GM18907 (cell line): ENCODE data around the gene ATXN7.
A peak's percentile ranks its signal among the peaks of the same experiment; 100 is the strongest.

ENCODE experiments used
- ATAC-seq: cut with Tn5 transposase; IDR thresholded peaks from one replicate; pipeline ENCODE4 v1.9.1; 2021; ENCODE audit warnings: mild to moderate bottlenecking, moderate library complexity; ENCODE audit not compliant: unreplicated experiment

The ATXN7 gene

GRCh38 chr3:63980019-63980418 is 116.4 kb downstream of the ATXN7 start:
- no peak for ATAC-seq

- ATAC-seq: no peak
These were observed 117.3 kb downstream of the ATXN7 start for GRCh38 chr3:63980830-63981498.

GRCh38 chr3:63981980-63982379 is 118.3 kb downstream of the ATXN7 start:
- ATAC-seq: peak; percentile 53

DNA sequence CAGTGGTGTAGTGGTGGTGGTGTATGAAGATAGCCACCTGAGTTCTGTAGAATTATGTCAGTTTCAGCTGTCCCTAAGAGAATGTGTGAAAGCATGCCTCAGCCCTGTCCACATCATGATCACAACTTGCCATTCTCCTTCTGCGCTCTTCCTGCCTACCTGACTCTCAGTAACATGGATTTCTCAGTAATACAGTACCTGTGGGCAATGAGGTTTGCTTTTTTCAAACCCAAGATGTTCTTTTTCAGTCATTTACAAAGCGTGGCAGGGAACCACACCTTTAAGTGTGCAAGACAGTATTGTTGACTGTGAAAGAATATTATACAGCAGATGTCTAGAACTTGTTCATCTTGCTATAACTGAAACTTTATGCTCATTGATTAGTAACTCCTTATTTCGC is 120.7 kb downstream of the ATXN7 start:
- ATAC-seq: no peak

- ATAC-seq: no peak
These were observed 122.5 kb downstream of the ATXN7 start for GRCh38 chr3:63986146-63986545.

- ATAC-seq: no peak
These were observed 123.2 kb downstream of the ATXN7 start for GRCh38 chr3:63986831-63987230.

GRCh38 chr3:63988943-63989342 is 125.3 kb downstream of the ATXN7 start:
- no peak for ATAC-seq

DNA sequence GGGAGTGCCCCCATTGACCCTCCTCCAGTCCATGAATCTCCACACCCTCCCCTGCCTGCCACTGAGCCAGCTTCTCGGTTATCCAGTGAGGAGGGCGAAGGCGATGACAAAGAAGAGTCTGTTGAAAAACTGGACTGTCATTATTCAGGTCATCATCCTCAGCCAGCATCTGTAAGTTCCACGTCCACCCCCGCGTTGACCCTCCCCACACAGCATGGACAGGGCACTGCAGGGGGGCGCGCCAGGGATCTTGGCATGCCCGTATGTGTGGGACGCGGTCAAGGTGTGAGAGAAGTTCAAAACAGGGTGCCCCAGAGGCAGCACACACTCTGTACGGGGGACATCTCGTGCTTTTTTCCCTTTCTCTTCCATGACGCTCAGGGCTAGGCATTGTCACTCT is 126.5 kb downstream of the ATXN7 start:
- ATAC-seq: no peak

- ATAC-seq: no peak
These were observed 127.1 kb downstream of the ATXN7 start for GRCh38 chr3:63990733-63991132.

DNA sequence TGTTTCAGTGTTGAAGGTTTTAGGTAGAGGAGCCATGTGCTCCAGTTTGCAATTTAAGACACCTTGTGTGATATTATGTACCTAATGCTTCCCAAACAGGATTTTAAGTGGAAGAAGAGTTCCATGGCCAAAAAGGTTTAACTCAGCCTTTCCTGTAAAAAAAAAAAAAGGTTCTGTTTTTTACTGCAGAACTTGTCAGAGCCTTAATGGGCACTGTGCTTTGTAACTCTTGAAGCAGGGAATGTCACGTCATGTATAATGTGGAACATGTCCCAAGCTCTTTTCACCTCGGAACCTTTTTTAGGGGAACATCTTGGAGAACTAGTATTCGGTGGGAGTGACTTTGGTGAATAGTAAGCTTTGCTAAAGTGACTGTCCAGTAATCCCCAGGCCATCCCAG is 128.0 kb downstream of the ATXN7 start:
- no peak for ATAC-seq

- ATAC-seq: no peak
These were observed 129.0 kb downstream of the ATXN7 start for GRCh38 chr3:63992516-63993209.

- ATAC-seq: peak; percentile 88
These were observed 130.0 kb downstream of the ATXN7 start for GRCh38 chr3:63993653-63994079.

DNA sequence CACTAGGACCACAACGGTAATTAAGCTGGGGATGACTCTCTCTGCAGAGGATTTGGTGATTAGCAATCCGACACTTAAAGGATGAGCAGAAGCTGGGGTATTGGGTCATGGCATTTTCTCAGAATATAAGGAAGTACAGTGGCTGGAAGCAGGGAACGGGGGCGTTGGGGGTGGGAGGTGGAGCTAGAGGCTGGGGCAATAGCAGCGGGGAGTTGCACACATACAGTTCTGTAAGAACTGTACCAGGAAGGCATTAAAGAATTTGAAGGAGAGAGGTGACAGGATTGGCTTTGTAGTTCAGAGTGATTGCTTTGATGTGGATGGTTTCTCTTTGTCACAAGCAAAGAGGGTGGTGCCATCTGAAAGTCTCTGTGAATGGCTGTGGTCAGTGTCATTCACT is 131.4 kb downstream of the ATXN7 start:
- ATAC-seq: no peak

DNA sequence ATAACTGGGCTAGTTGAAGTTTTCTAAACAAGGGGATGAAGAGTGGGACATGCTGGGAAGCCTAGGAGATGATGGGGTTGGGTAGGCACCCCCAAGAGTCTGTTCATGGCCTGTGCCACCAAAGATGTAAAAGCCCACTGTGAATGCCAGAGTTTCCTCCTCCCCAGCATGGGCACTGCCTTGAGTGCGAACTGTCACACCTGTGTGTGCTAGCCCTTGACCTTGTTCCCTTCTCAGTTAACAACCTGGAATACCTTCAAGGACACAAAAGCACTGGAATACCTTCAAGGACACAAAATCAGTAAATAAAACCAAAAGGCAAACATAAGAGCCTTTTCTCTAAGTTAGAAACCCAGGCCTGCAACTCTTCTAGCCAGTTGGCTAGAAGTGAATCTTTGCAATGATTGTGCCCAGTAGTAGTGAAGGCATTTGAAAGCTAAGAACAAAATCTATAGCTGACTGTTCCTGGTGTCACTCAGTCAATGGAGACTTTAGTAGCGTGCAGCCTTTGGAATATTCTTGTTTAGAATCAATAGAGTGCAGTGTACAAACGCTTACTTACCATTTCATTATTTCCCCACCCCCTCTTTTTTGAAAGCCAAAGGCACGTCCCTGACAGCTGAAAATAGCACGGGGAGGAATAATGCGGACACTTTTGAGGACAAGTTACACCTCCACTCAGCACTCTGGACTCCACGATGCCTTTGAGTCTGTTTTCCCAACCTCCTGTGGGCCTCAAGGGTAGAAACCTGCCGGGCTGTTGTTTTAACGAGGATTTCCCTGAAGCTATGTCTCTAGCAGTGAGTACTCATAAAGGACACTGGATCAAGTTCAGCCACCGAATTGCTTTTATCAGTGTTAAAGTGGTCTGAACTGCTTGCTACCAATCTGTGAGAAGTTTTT is 135.4 kb downstream of the ATXN7 start:
- no peak for ATAC-seq

GRCh38 chr3:64000453-64001055 is 136.9 kb downstream of the ATXN7 start:
- ATAC-seq: no peak

DNA sequence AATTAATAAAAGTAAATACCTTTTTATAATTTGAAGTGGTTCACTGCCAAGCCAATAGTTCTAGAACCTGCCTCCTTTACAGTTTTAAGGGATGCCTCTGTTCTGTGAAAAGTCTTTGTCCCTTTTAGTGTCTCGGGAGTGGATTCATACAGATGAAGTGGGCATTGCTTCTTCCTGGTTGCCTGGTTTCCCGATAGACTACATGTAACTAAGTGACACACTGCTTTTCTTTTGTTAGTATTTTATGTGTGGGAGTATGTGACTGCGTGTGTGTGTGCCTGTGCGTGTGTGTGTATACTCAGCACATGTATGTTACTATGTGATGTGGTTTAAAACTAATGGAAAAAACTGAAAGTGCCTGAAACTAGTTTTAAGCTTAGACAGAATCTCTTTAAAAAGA is 138.6 kb downstream of the ATXN7 start:
- ATAC-seq: no peak

GRCh38 chr3:64003589-64003988 is 139.9 kb downstream of the ATXN7 start:
- no peak for ATAC-seq

DNA sequence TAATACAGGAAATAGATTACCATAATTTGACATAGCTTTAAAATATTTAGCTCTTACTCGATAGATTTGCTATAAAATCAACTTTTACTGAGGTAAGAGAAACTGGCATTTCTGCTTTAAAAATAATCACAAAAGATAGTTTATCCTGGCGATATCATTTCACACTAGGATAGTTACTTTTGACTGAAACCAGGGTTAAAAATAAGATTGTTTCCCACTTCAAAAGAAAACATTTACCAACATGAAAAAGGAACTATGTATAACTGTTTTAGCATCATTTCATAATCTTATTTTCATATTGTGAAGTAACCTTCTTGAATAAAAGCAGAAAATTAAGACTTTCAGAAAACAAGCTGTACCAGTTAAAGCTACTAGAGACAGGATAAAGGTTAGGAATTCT is 144.3 kb downstream of the ATXN7 start:
- ATAC-seq: no peak

GRCh38 chr3:64008487-64009351 is 145.1 kb downstream of the ATXN7 start:
- no peak for ATAC-seq

DNA sequence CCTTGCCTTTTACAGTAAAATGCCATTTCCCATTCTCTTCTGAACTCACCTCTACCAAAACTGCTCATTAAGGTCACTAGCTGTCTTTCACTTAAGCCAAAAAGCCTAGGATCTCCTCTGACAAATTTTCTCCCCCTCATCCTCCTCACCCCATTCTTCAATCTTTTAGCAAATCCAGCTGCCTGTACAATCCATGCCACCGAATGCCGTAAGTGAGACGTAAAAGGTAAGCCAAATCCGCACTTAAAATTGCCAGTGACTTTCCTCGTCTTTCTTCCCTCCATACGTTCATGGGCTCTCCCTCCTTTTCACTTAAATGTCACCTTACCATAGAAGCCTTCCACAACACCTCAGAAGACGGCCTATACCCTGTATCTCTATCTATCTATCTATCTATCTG is 145.9 kb downstream of the ATXN7 start:
- no peak for ATAC-seq
